HL-60 (cell line): ENCODE measurements around the gene GRAMD1A.

Experiments
- DNase-seq, 2 experiments: peaks; one replicate each; pipeline ENCODE4 v3.0.0-alpha.2; 2010 to 2020; ENCODE audit warnings: low read depth in 1 of 2, low spot score in 1 of 2
- H3K27ac ChIP-seq: fragments of 250-450 bp; sonication (Bioruptor Pico); replicated peaks from 2 replicates; pipeline ENCODE4 v1.5.1; 2020; ENCODE audit warnings: mild to moderate bottlenecking, moderate library complexity
- H3K27me3 ChIP-seq: fragments of 250-450 bp; sonication (Bioruptor Pico); 2 replicates; pipeline ENCODE4 v1.5.1; 2021; ENCODE audit warnings: mild to moderate bottlenecking, moderate library complexity; ENCODE audit not compliant: insufficient read depth, poor library complexity, severe bottlenecking
- H3K4me3 ChIP-seq: replicated peaks from 2 replicates; pipeline ENCODE4 v1.5.1; 2011; ENCODE audit warnings: mild to moderate bottlenecking, control low read depth, low read length; ENCODE audit not compliant: insufficient read depth
- CTCF ChIP-seq: IDR thresholded peaks from one replicate; pipeline ENCODE4 v1.5.1; 2011; ENCODE audit warnings: low read length, control low read depth, inconsistent platforms; ENCODE audit not compliant: insufficient read depth
- GABPA ChIP-seq: IDR thresholded peaks from 2 replicates; pipeline ENCODE4 v1.6.1; 2012; ENCODE audit warnings: low read depth
- POLR2AphosphoS5 ChIP-seq: IDR thresholded peaks from 2 replicates; pipeline ENCODE4 v1.6.1; 2012; ENCODE audit warnings: low read depth
- REST ChIP-seq: IDR thresholded peaks from 2 replicates; pipeline ENCODE4 v1.6.1; 2012; ENCODE audit warnings: low read depth; ENCODE audit not compliant: insufficient replicate concordance
- SPI1 ChIP-seq: IDR thresholded peaks from 2 replicates; pipeline ENCODE4 v1.6.1; 2012; ENCODE audit warnings: low read depth, mild to moderate bottlenecking, borderline replicate concordance

GRAMD1A gene

GRCh38 chr19:34984287-34984686 is 15.8 kb upstream of the GRAMD1A start:
- no peaks in the 10 kb centered on the region for H3K27me3 ChIP-seq
- DNase-seq, result no peak
- no peak for TF ChIP-seq GABPA
- H3K4me3 ChIP-seq, result no peak overlapping the region
- no peak overlapping the region for H3K27ac ChIP-seq

- TF ChIP-seq POLR2AphosphoS5 (no peak), SPI1 (no peak), REST (no peak), GABPA (no peak), CTCF (no peak)
- H3K27ac ChIP-seq, result no peak overlapping the region
- H3K27me3 ChIP-seq, result no peaks in the 10 kb centered on the region
- no peak overlapping the region for H3K4me3 ChIP-seq
- no peak for DNase-seq
These were observed 14.7 kb upstream of the GRAMD1A start for GRCh38 chr19:34985249-34986022.

- no peak for DNase-seq
- TF ChIP-seq POLR2AphosphoS5 (no peak), GABPA (no peak), CTCF (no peak), REST (no peak), SPI1 (no peak)
These were observed 12.0 kb upstream of the GRAMD1A start for GRCh38 chr19:34988119-34988518.

GRCh38 chr19:34989298-34989697 is 10.8 kb upstream of the GRAMD1A start:
- Histone ChIP-seq H3K4me3 (no peak overlapping the region), H3K27me3 (no peaks in the 10 kb centered on the region), H3K27ac (no peak overlapping the region)
- DNase-seq, result no peak
- TF ChIP-seq GABPA (no peak), REST (no peak), POLR2AphosphoS5 (no peak), CTCF (no peak), SPI1 (no peak)

More at GRCh38 chr19:34988119-34988518, 12.0 kb upstream of the GRAMD1A start:
- H3K27me3 ChIP-seq, result no peaks in the 10 kb centered on the region
- no peak overlapping the region for H3K27ac ChIP-seq
- no peak overlapping the region for H3K4me3 ChIP-seq
